Measurements from ENCODE around the gene HNMT. TPM values are rescaled to one million over a fixed set of nuclear protein-coding genes. Genes with fewer than 3 reads are reported as not detected.

The HNMT gene
- total and polyA plus RNA-seq, 2 donors, result 16.6 to 17.0 TPM

DNA sequence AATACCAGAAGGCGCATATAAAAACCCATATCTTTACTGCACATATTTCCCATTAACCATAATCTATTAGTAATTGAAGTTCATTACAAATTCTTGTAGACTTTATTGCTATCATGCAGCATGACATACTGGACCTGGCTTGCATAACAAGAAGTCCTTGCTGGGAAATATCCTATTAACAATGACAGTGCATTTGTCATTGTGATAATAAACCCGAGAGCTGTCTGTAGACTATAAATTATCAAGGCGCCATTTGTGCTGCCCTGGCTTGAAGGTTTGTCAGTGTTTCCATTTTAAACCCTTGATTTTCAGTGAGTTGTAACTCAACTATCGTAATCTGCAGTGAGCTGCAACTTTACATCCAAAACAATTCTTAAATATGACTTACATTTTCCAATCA lies 59.0 kb downstream of the HNMT start:
- DNase-seq (ENCODE audit: low read depth in 6 of 9, low spot score in 9 of 9), result no peak
- Histone ChIP-seq H3K4me3 (ENCODE audit: low read length in 2 of 2) (no peak overlapping the region), H3K9me3 (ENCODE audit: control insufficient read depth in 2 of 2, insufficient read depth in 1 of 2, low read length in 1 of 2) (no peaks in the 10 kb centered on the region), H3K4me1 (ENCODE audit: control insufficient read depth in 2 of 2, insufficient read depth in 2 of 2, low read length in 2 of 2) (no peaks in the 10 kb centered on the region), H3K36me3 (ENCODE audit: control insufficient read depth in 2 of 2, insufficient read depth in 2 of 2, low read length in 1 of 2) (no peaks in the 10 kb centered on the region), H3K27ac (ENCODE audit: low read depth in 1 of 2, low read length in 1 of 2) (no peak overlapping the region), H3K27me3 (ENCODE audit: control insufficient read depth in 2 of 2, insufficient read depth in 1 of 2, low read length in 1 of 2) (no peaks in the 10 kb centered on the region)
- WGBS, result 90% methylated on average over 4 of the region's 4 CpGs

DNA sequence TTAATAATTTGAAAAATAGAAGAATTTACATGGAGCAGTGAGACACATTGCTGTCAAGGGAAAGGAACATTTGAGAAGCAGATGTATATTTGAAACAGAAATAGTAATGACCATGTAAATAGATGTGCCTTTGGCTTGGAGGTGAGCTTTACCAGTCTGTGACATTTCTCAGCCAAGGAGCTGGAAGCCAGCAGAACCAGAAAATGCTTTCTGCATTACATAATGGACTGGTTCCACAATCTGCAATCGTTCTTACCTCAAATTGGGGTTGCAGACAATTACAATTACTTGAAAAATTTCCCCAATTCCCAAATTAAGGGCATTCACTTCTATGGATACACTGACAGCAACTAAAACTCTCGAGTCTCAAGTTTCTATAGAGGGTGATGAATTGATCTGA lies 59.7 kb downstream of the HNMT start:
- no peaks in the 10 kb centered on the region for H3K27me3 ChIP-seq (ENCODE audit: control insufficient read depth in 2 of 2, insufficient read depth in 1 of 2, low read length in 1 of 2)
- H3K27ac ChIP-seq (ENCODE audit: low read depth in 1 of 2, low read length in 1 of 2), result no peak overlapping the region
- no peak overlapping the region for H3K4me3 ChIP-seq (ENCODE audit: low read length in 2 of 2)
- WGBS, result 81% methylated on average over 2 of the region's 2 CpGs
- no peaks in the 10 kb centered on the region for H3K36me3 ChIP-seq (ENCODE audit: control insufficient read depth in 2 of 2, insufficient read depth in 2 of 2, low read length in 1 of 2)
- DNase-seq (ENCODE audit: low read depth in 6 of 9, low spot score in 9 of 9), result no peak
- no peaks in the 10 kb centered on the region for H3K9me3 ChIP-seq (ENCODE audit: control insufficient read depth in 2 of 2, insufficient read depth in 1 of 2, low read length in 1 of 2)
- no peaks in the 10 kb centered on the region for H3K4me1 ChIP-seq (ENCODE audit: control insufficient read depth in 2 of 2, insufficient read depth in 2 of 2, low read length in 2 of 2)

DNA sequence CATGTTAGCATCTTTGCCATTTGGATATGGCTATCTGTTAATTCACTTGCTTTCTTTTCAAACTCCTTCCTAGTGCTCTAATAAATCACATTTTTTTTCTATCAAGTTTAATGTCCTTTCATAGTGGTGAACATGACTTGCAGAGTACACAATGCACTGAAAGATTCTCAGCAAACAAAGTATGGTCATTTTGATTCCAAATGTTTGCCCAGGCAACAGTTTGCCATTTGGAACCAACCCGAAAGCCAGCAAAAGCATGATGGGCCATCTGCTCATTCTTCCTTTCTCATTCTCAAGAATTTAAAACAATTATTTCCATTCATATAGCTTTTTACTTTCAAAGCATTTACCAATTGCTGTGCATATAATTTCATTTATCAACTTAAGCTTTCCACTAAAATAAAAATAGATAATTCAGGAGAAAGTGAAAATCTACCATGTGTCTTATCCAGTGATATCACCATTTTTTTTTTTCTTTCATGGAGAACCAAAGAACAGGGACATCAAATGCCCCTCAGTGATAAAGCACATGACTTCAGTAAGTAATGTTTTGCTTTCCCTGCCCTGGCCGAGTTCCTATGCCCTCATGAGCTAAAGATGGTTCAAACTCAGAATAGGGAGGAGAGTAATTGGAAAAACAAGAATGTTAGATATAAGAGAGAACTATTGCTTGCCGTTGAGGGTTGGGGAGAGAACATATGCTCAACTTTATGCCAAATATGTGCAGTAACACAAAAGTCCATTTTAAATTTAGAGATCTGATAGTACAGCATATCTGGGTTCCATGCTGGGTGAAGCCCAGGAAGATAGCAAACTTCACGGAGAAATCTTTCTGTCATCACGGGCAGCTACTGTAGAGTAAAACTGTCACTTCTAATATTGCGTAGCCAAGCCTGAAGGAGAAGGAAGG lies 62.1 kb downstream of the HNMT start:
- no peak overlapping the region for H3K4me3 ChIP-seq (ENCODE audit: low read length in 2 of 2)
- no peaks in the 10 kb centered on the region for H3K27me3 ChIP-seq (ENCODE audit: control insufficient read depth in 2 of 2, insufficient read depth in 1 of 2, low read length in 1 of 2)
- H3K9me3 ChIP-seq (ENCODE audit: control insufficient read depth in 2 of 2, insufficient read depth in 1 of 2, low read length in 1 of 2), result no peaks in the 10 kb centered on the region
- no peak for DNase-seq (ENCODE audit: low read depth in 6 of 9, low spot score in 9 of 9)
- WGBS, result 97% methylated on average over 6 of the region's 6 CpGs
- no peaks in the 10 kb centered on the region for H3K36me3 ChIP-seq (ENCODE audit: control insufficient read depth in 2 of 2, insufficient read depth in 2 of 2, low read length in 1 of 2)
- no peak overlapping the region for H3K27ac ChIP-seq (ENCODE audit: low read depth in 1 of 2, low read length in 1 of 2)
- peaks cover 0 to 4% of the 10 kb centered on the region in 2 donors for H3K4me1 ChIP-seq (ENCODE audit: control insufficient read depth in 2 of 2, insufficient read depth in 2 of 2, low read length in 2 of 2)

DNA sequence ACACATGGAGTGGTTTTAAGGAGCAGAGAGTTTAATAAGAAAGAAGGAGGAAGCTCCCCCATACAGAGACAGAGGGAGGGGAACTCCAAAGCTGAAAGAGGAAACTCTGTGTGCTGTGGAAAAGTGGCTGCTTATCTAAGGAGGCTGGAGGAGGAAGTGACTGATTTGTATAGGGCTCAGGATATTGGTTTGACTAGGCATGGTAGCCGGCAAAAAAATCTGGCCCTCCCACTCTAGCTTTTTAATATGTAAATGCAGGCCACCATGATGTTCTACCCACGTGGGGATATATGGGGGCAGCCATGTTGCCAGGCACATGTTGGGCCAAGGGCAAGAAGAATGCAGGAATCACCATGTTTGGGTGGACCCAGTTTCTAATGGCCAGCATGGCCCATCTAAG lies 64.3 kb downstream of the HNMT start:
- Histone ChIP-seq H3K4me3 (ENCODE audit: low read length in 2 of 2) (no peak overlapping the region), H3K27me3 (ENCODE audit: control insufficient read depth in 2 of 2, insufficient read depth in 1 of 2, low read length in 1 of 2) (no peaks in the 10 kb centered on the region), H3K36me3 (ENCODE audit: control insufficient read depth in 2 of 2, insufficient read depth in 2 of 2, low read length in 1 of 2) (no peaks in the 10 kb centered on the region), H3K9me3 (ENCODE audit: control insufficient read depth in 2 of 2, insufficient read depth in 1 of 2, low read length in 1 of 2) (no peaks in the 10 kb centered on the region), H3K4me1 (ENCODE audit: control insufficient read depth in 2 of 2, insufficient read depth in 2 of 2, low read length in 2 of 2) (peaks cover 0 to 4% of the 10 kb centered on the region in 2 donors), H3K27ac (ENCODE audit: low read depth in 1 of 2, low read length in 1 of 2) (no peak overlapping the region)
- peak in 2 of 9 donors; percentile 0 to 21 for DNase-seq (ENCODE audit: low read depth in 6 of 9, low spot score in 9 of 9)
- 12% methylated on average over 2 of the region's 2 CpGs for WGBS

DNA sequence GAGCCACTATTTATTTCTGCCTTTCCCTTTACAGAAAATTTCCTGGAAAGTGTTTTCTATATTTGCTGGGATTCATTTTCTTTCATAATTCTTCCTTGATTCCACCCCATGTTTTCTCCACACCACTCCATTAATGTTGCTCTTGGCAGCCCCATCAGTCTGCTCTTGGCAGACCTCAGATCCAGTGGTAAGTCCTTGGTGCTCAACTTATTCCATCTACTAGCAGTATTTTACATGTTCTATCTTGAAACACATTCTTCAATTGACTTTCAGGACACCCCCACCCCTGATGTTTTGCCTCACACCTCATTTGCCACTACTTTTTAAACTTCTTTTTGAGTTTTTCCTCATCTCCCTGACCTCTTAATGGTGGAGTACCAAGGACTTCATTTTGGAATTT lies 65.0 kb downstream of the HNMT start:
- no peak for DNase-seq (ENCODE audit: low read depth in 6 of 9, low spot score in 9 of 9)
- Histone ChIP-seq H3K4me1 (ENCODE audit: control insufficient read depth in 2 of 2, insufficient read depth in 2 of 2, low read length in 2 of 2) (peaks cover 0 to 4% of the 10 kb centered on the region in 2 donors), H3K4me3 (ENCODE audit: low read length in 2 of 2) (no peak overlapping the region), H3K36me3 (ENCODE audit: control insufficient read depth in 2 of 2, insufficient read depth in 2 of 2, low read length in 1 of 2) (no peaks in the 10 kb centered on the region), H3K27me3 (ENCODE audit: control insufficient read depth in 2 of 2, insufficient read depth in 1 of 2, low read length in 1 of 2) (no peaks in the 10 kb centered on the region), H3K9me3 (ENCODE audit: control insufficient read depth in 2 of 2, insufficient read depth in 1 of 2, low read length in 1 of 2) (no peaks in the 10 kb centered on the region), H3K27ac (ENCODE audit: low read depth in 1 of 2, low read length in 1 of 2) (no peak overlapping the region)

DNA sequence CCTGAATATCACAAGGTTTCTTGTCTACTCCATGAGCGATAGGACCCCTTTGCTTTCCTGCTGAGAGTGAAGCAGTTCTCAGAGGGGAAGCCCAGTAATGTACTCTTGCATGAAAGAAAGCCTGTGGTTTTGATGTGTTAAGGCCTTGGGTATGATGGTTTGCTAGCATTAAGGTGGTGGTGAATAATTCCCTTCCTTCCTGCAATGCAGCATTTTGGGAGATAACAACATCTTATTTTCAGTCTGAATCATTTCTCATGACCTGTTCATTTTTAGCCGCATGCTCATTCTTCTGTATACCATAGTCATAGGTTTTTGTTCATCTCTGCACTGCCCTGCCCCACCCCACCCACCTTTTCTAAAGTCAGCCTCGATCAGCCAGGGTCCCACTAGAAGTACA lies 66.2 kb downstream of the HNMT start:
- 89% methylated on average over 3 of the region's 3 CpGs for WGBS
- no peak for DNase-seq (ENCODE audit: low read depth in 6 of 9, low spot score in 9 of 9)
- Histone ChIP-seq H3K4me1 (ENCODE audit: control insufficient read depth in 2 of 2, insufficient read depth in 2 of 2, low read length in 2 of 2) (peaks cover 0 to 4% of the 10 kb centered on the region in 2 donors), H3K36me3 (ENCODE audit: control insufficient read depth in 2 of 2, insufficient read depth in 2 of 2, low read length in 1 of 2) (no peaks in the 10 kb centered on the region), H3K4me3 (ENCODE audit: low read length in 2 of 2) (no peak overlapping the region), H3K27me3 (ENCODE audit: control insufficient read depth in 2 of 2, insufficient read depth in 1 of 2, low read length in 1 of 2) (no peaks in the 10 kb centered on the region), H3K9me3 (ENCODE audit: control insufficient read depth in 2 of 2, insufficient read depth in 1 of 2, low read length in 1 of 2) (no peaks in the 10 kb centered on the region), H3K27ac (ENCODE audit: low read depth in 1 of 2, low read length in 1 of 2) (no peak overlapping the region)

DNA sequence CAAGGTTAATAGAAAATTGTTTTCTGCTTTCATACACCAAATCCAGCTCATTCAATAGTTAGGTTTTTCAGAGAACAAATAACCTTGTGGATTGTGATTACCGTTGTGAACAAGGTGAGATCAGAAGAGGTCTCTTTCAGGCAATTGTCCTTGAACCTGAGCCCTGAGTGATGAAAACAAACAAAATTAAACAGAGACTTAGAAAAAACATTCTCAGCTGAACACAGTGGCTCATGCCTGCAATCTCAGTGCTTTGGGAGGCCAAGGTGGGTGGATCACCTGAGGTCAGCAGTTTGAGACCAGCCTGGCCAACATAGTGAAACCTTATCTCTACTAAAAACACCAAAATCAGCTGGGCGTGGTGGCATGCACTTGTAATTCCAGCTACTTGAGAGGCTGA lies 68.1 kb downstream of the HNMT start:
- Histone ChIP-seq H3K9me3 (ENCODE audit: control insufficient read depth in 2 of 2, insufficient read depth in 1 of 2, low read length in 1 of 2) (no peaks in the 10 kb centered on the region), H3K36me3 (ENCODE audit: control insufficient read depth in 2 of 2, insufficient read depth in 2 of 2, low read length in 1 of 2) (no peaks in the 10 kb centered on the region), H3K27me3 (ENCODE audit: control insufficient read depth in 2 of 2, insufficient read depth in 1 of 2, low read length in 1 of 2) (no peaks in the 10 kb centered on the region), H3K27ac (ENCODE audit: low read depth in 1 of 2, low read length in 1 of 2) (no peak overlapping the region), H3K4me1 (ENCODE audit: control insufficient read depth in 2 of 2, insufficient read depth in 2 of 2, low read length in 2 of 2) (peaks cover 0 to 4% of the 10 kb centered on the region in 2 donors), H3K4me3 (ENCODE audit: low read length in 2 of 2) (no peak overlapping the region)
- no peak for DNase-seq (ENCODE audit: low read depth in 6 of 9, low spot score in 9 of 9)
- WGBS, result 89% methylated on average over 2 of the region's 2 CpGs

DNA sequence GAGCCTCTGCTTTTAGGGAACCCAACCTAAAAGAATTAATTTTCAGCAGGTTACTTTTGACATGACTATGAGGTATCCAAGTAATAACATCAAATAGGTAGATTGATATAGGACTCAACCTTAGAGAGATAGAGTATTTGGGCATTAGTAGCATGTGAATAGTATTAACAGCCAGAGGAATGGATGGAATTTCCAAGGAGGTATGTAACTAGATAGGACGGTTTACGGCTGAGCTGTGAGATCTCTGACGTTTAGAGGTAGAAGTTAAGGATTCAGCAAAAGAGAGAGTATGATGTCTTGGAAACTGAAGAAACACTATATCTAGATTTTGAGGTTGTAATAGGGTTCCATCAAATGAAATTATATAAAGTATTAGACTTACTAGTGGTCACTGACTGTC lies 70.3 kb downstream of the HNMT start:
- H3K27ac ChIP-seq (ENCODE audit: low read depth in 1 of 2, low read length in 1 of 2), result no peak overlapping the region
- no peaks in the 10 kb centered on the region for H3K36me3 ChIP-seq (ENCODE audit: control insufficient read depth in 2 of 2, insufficient read depth in 2 of 2, low read length in 1 of 2)
- no peaks in the 10 kb centered on the region for H3K27me3 ChIP-seq (ENCODE audit: control insufficient read depth in 2 of 2, insufficient read depth in 1 of 2, low read length in 1 of 2)
- H3K9me3 ChIP-seq (ENCODE audit: control insufficient read depth in 2 of 2, insufficient read depth in 1 of 2, low read length in 1 of 2), result no peaks in the 10 kb centered on the region
- no peak overlapping the region for H3K4me3 ChIP-seq (ENCODE audit: low read length in 2 of 2)
- WGBS, result 94% methylated on average over 3 of the region's 3 CpGs
- DNase-seq (ENCODE audit: low read depth in 6 of 9, low spot score in 9 of 9), result no peak
- peaks cover 0 to 4% of the 10 kb centered on the region in 2 donors for H3K4me1 ChIP-seq (ENCODE audit: control insufficient read depth in 2 of 2, insufficient read depth in 2 of 2, low read length in 2 of 2)

DNA sequence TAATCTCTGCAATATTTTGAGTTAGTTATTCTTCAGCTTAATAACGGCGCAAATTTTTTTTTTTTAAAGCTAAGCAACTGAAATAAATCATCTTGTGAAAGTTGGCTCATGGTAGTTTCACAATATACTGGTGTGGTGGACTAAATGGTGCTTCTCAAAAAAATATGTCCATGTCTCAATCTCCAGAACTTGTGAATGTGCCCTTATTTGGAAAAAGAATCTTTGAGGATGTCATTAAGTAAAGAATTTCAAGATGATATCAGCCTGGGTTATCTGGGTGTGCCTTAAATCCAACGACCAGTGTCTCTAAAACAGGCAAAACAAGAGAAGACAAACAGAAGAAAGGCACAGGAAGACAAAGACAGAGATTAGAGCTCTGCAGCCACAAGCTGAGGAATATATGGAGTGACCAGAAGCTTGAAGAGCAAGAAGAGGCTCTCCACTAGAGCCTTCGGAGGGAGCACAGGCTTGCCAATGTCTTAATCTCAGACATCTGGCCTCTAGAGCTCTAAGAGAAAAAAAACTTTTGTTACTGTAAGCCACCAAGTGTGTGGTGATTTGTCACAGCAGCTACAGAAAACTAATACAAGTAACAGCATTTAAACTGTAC lies 71.4 kb downstream of the HNMT start:
- no peaks in the 10 kb centered on the region for H3K36me3 ChIP-seq (ENCODE audit: control insufficient read depth in 2 of 2, insufficient read depth in 2 of 2, low read length in 1 of 2)
- H3K27me3 ChIP-seq (ENCODE audit: control insufficient read depth in 2 of 2, insufficient read depth in 1 of 2, low read length in 1 of 2), result no peaks in the 10 kb centered on the region
- no peaks in the 10 kb centered on the region for H3K9me3 ChIP-seq (ENCODE audit: control insufficient read depth in 2 of 2, insufficient read depth in 1 of 2, low read length in 1 of 2)
- H3K4me1 ChIP-seq (ENCODE audit: control insufficient read depth in 2 of 2, insufficient read depth in 2 of 2, low read length in 2 of 2), result peaks cover 0 to 4% of the 10 kb centered on the region in 2 donors
- no peak for DNase-seq (ENCODE audit: low read depth in 6 of 9, low spot score in 9 of 9)
- no peak overlapping the region for H3K27ac ChIP-seq (ENCODE audit: low read depth in 1 of 2, low read length in 1 of 2)
- WGBS, result 91% methylated on average over 4 of the region's 4 CpGs
- H3K4me3 ChIP-seq (ENCODE audit: low read length in 2 of 2), result no peak overlapping the region
